Spleen (tissue), 11 donors: ENCODE data around the gene ERCC6L. TPM values are rescaled to one million over a fixed set of nuclear protein-coding genes. Genes with fewer than 3 reads are reported as not detected.

Source experiments
- DNase-seq: peaks from one replicate; pipeline ENCODE4 v3.0.0-alpha.2; 2020
- H3K27ac ChIP-seq, 8 donors: fragments of 200-600 bp; sonication (generic) in 7 of 8; 1 replicate in 4 of 8; 2 replicates in 4 of 8; pipeline versions ENCODE4 v1.5.0 to v1.8.0; 2016 to 2021; ENCODE audit warnings: inconsistent platforms in 4 of 8, mild to moderate bottlenecking in 4 of 8, moderate library complexity in 1 of 8
- H3K27me3 ChIP-seq, 7 donors: fragments of 200-600 bp; sonication (generic) in 6 of 7; replicated peaks in 1 of 7; 1 replicate in 4 of 7; 2 replicates in 3 of 7; pipeline versions ENCODE4 v1.5.0 to v1.8.0; 2016 to 2021; ENCODE audit warnings: inconsistent platforms in 3 of 7, mild to moderate bottlenecking in 1 of 7
- H3K36me3 ChIP-seq, 6 donors: fragments of 200-600 bp; sonication (generic) in 5 of 6; 1 replicate in 4 of 6; 2 replicates in 2 of 6; pipeline versions ENCODE4 v1.5.0 to v1.8.0; 2016 to 2021; ENCODE audit warnings: inconsistent platforms in 2 of 6
- H3K4me1 ChIP-seq, 6 donors: fragments of 200-600 bp; sonication (generic) in 5 of 6; 1 replicate in 3 of 6; 2 replicates in 3 of 6; pipeline versions ENCODE4 v1.5.0 to v1.8.0; 2016 to 2021; ENCODE audit warnings: inconsistent platforms in 3 of 6
- H3K4me3 ChIP-seq, 8 donors: fragments of 200-600 bp; sonication (generic) in 7 of 8; 1 replicate in 4 of 8; 2 replicates in 4 of 8; pipeline versions ENCODE4 v1.5.0 to v1.8.0; 2016 to 2021; ENCODE audit warnings: inconsistent platforms in 4 of 8, mild to moderate bottlenecking in 4 of 8, moderate library complexity in 2 of 8
- H3K9me3 ChIP-seq, 8 donors: fragments of 200-600 bp; sonication (generic) in 7 of 8; 1 replicate in 4 of 8; 2 replicates in 4 of 8; pipeline versions ENCODE4 v1.5.0 to v1.8.0; 2016 to 2021; ENCODE audit warnings: inconsistent platforms in 4 of 8
- POLR2A ChIP-seq, 3 donors: fragments of 450-650 bp; IDR thresholded peaks; one replicate each; pipeline ENCODE4 v1.5.1; 2017; ENCODE audit warnings: antibody characterized with exemption in 3 of 3, mild to moderate bottlenecking in 1 of 3
- POLR2AphosphoS5 ChIP-seq, 3 donors: sonication (generic); formaldehyde crosslinking; IDR thresholded peaks; one replicate each; pipeline ENCODE4 v1.5.1; 2017; ENCODE audit warnings: antibody characterized with exemption in 3 of 3
- WGBS, 5 donors: extraction: QIAGEN DNeasy Blood & Tissue Kit in 3 of 5; methylation state at CpG; one replicate each; pipeline versions ENCODE4 v1.1.5 to v1.1.7; 2013 to 2018; 5-methylcytosine and 5-hydroxymethylcytosine counted together
- intact Hi-C: fragments of 100-400 bp; cut with DNase I; formaldehyde crosslinking; loops from one replicate; pipeline ENCODE4 v1.15.0; 2023; ENCODE audit warnings: low total_unique reads
- polyA plus RNA-seq, 3 donors: library from polyadenylated mRNA; stranded (reverse); fragments of 200-250 nt; gene quantifications; one replicate each; pipeline ENCODE4 v1.2.1, GENCODE V29; 2013
- total RNA-seq, 7 donors: library from RNA; depleted of rRNA in 3 of 7; stranded (reverse); fragments of >200 nt in 3 of 7; fragmentation: NEBNext Ultra II Directional in 4 of 7; extraction: Animal tissue kit (Norgen Biotek cat#: 25700) in 4 of 7; gene quantifications; one replicate each; pipeline versions ENCODE4 v1.1.0 to v1.2.1, GENCODE V29; 2016 to 2021
- TF ChIP-seq, protein P1 (sequence below), 11 experiments: fragments of 200-600 bp in 7 of 11; fragments of 450-650 bp in 4 of 11; sonication (generic) in 4 of 11; IDR thresholded peaks in 8 of 11; conservative IDR thresholded peaks in 3 of 11; 1 replicate in 7 of 11; 2 replicates in 4 of 11; pipeline versions ENCODE4 v1.4.0 to v1.8.0; 2016 to 2021; ENCODE audit warnings: antibody characterized with exemption in 11 of 11, inconsistent platforms in 4 of 11, mild to moderate bottlenecking in 1 of 11
- donor health status: healthy with polysubstance abuse.
- donor health status: DM: no; HTN: no; CAD: no; lungs with moderate emphysema.
- donor health status: DM: no; HTN: no; CAD: no.
- donor health status: Bipolar disorder and iron deficiency.
- donor health status: healthy.
- donor health status: DM: no; HTN: no; CAD: no.
- donor health status: DM: yes; HTN: yes; CAD: no.

The ERCC6L gene
- total and polyA plus RNA-seq, 10 donors: 0.30 to 1.4 (median 0.77) TPM

DNA sequence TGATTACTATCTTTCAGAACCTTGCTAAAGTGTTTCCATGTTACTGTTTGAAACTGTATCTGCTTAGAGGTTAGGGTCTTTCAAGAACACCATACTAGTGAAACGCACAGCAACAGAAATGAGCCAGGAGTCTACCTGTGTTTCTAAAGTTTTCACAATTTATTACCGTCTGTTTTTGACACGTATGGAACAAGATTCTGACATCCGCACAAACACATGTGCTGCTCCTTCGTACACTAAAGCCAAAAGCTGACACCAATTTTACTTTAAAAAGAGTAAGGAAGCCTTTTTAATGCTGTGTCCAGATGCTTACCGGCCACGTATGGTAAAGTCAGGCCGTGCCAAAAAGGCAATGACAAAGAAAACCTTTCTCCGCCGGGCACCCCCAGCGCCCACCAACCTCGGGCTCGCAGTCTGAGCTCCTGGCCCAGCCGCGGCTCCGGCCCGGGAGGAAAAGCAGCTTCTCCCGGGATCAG, 37.7 kb upstream of the ERCC6L start:
- WGBS, 5 donors: 0 to 1% (median 1%) methylated on average over 14 to 18 of the region's 18 CpGs
- no peak for DNase-seq
- Histone ChIP-seq H3K27ac (peak overlapping the region; percentile 80 to 89 (median 82)), H3K27me3 (peaks cover 0 to 8% (median 0%) of the 10 kb centered on the region in 7 donors), H3K4me3 (peak overlapping the region; percentile 34 to 79 (median 62)), H3K36me3 (peaks cover 0 to 45% (median 41%) of the 10 kb centered on the region in 6 donors), H3K9me3 (no peaks in the 10 kb centered on the region), H3K4me1 (peaks cover 14 to 29% (median 23%) of the 10 kb centered on the region in 6 donors)
- TF ChIP-seq POLR2A (IDR thresholded peaks at IDR 0.05) (no peak), POLR2AphosphoS5 (IDR thresholded peaks at IDR 0.05) (no peak)
- TF ChIP-seq, protein P1, sequence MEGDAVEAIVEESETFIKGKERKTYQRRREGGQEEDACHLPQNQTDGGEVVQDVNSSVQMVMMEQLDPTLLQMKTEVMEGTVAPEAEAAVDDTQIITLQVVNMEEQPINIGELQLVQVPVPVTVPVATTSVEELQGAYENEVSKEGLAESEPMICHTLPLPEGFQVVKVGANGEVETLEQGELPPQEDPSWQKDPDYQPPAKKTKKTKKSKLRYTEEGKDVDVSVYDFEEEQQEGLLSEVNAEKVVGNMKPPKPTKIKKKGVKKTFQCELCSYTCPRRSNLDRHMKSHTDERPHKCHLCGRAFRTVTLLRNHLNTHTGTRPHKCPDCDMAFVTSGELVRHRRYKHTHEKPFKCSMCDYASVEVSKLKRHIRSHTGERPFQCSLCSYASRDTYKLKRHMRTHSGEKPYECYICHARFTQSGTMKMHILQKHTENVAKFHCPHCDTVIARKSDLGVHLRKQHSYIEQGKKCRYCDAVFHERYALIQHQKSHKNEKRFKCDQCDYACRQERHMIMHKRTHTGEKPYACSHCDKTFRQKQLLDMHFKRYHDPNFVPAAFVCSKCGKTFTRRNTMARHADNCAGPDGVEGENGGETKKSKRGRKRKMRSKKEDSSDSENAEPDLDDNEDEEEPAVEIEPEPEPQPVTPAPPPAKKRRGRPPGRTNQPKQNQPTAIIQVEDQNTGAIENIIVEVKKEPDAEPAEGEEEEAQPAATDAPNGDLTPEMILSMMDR (IDR thresholded peaks at IDR 0.05 in 8 of 11, conservative IDR thresholded peaks at IDR 0.05 in 3 of 11): no peak
- intact Hi-C loops: no loop called here

DNA sequence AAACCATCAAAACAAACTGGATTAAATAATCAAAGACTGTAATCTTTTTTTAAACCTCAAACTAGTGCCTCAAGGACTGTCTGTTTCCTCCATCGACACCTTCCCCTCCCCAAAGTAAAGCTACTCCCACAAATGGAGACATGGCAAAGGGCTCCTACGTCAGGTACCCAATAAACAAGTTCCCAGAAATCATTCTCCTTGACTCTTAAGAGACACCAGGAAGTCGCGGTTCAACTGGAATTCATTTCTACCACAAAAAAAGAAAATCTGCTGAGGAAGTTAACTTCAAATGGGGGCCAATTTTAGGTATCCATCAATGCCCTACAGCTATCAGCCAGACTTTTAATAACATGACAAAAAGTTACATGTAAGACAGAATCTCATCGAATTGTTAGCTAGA, 35.7 kb upstream of the ERCC6L start:
- peaks cover 14 to 36% (median 23%) of the 10 kb centered on the region in 6 donors for H3K4me1 ChIP-seq
- WGBS, 5 donors: 42 to 68% (median 65%) methylated on average over 5 of the region's 5 CpGs
- intact Hi-C loops: no loop called here
- TF ChIP-seq, protein P1 (IDR thresholded peaks at IDR 0.05 in 8 of 11, conservative IDR thresholded peaks at IDR 0.05 in 3 of 11): no peak
- TF ChIP-seq POLR2A (IDR thresholded peaks at IDR 0.05): no peak
- H3K9me3 ChIP-seq: no peaks in the 10 kb centered on the region
- H3K36me3 ChIP-seq: peaks cover 0 to 65% (median 61%) of the 10 kb centered on the region in 6 donors
- H3K4me3 ChIP-seq: peak overlapping the region in 2 of 8 donors; percentile 68 to 79
- H3K27me3 ChIP-seq: peaks cover 0 to 8% (median 0%) of the 10 kb centered on the region in 7 donors
- peak overlapping the region in 3 of 8 donors; percentile 8 to 53 (median 15) for H3K27ac ChIP-seq
- no peak for DNase-seq

DNA sequence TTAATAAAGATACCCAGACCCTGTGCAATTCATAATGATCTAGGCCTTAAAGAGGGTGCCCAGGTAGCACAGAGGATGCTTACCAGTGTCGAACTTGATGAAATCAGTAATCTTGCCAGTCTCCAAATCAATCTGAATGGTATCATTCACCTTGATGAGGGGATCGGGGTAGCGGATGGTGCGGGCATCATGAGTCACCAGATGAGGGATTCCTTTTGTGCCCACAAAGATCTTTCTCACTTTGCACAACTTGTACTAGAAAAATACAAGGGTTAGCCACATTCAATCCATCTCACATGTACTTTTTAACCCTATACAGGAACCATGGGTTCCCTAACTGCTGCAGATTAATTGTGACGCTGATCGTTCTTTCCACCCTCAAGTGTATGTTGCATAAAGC, 34.9 kb upstream of the ERCC6L start:
- intact Hi-C loops: no loop called here
- H3K36me3 ChIP-seq: peaks cover 0 to 73% (median 68%) of the 10 kb centered on the region in 6 donors
- H3K4me1 ChIP-seq: peaks cover 14 to 36% (median 23%) of the 10 kb centered on the region in 6 donors
- peak overlapping the region in 1 of 8 donors; percentile 79 for H3K4me3 ChIP-seq
- no peaks in the 10 kb centered on the region for H3K9me3 ChIP-seq
- peaks cover 0 to 8% (median 0%) of the 10 kb centered on the region in 7 donors for H3K27me3 ChIP-seq
- TF ChIP-seq, protein P1 (IDR thresholded peaks at IDR 0.05 in 8 of 11, conservative IDR thresholded peaks at IDR 0.05 in 3 of 11): no peak
- TF ChIP-seq POLR2A (IDR thresholded peaks at IDR 0.05): no peak
- no peak for TF ChIP-seq POLR2AphosphoS5 (IDR thresholded peaks at IDR 0.05)
- WGBS, 5 donors: 84 to 92% (median 90%) methylated on average over 6 of the region's 6 CpGs
- no peak for DNase-seq
- H3K27ac ChIP-seq: no peak overlapping the region

DNA sequence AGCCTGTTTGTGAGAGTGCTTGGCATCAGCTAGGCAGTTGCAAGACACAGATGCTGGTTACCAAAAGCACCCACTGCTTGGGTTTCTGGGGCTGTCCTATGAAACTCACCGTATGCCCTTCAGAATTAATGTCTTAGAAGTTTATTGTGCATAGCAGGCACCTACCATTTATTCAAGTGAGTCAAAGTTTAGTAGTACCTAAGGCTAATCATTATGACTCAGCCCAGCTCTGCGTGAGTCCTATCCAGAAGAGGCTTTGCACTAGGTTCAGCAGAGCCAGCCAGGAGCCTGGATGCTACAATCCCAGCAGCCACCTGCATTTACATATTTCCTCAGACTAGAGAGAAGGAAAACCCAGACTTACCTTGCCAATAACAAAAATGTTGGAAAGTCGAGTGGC, 34.0 kb upstream of the ERCC6L start:
- DNase-seq: no peak
- Histone ChIP-seq H3K27me3 (peaks cover 0 to 3% (median 0%) of the 10 kb centered on the region in 7 donors), H3K9me3 (no peaks in the 10 kb centered on the region), H3K27ac (no peak overlapping the region), H3K4me1 (peaks cover 14 to 36% (median 23%) of the 10 kb centered on the region in 6 donors), H3K36me3 (peaks cover 0 to 82% (median 72%) of the 10 kb centered on the region in 6 donors), H3K4me3 (no peak overlapping the region)
- TF ChIP-seq POLR2A (IDR thresholded peaks at IDR 0.05): no peak
- WGBS, 5 donors: 75 to 86% (median 83%) methylated on average over 1 to 3 of the region's 3 CpGs
- intact Hi-C loops: no loop called here
